RWPE2 (cell line): Measurements from ENCODE around the gene RNGTT.

ENCODE experiments used
- ATAC-seq: fragments of 200-7000 bp; cut with Tn5 transposase; 3 replicates; pipeline ENCODE4 v1.9.1; 2021; ENCODE audit warnings: low read depth
- DNase-seq: peaks from one replicate; pipeline ENCODE4 v3.0.0-alpha.2; 2020; ENCODE audit warnings: low spot score
- H3K27ac ChIP-seq: fragments of 450-650 bp; 2 replicates; pipeline ENCODE4 v1.5.1; 2017; ENCODE audit warnings: mild to moderate bottlenecking; ENCODE audit not compliant: poor library complexity, severe bottlenecking
- H3K27me3 ChIP-seq: fragments of 250-450 bp; sonication (Bioruptor Pico); 2 replicates; pipeline ENCODE4 v1.5.1; 2021; ENCODE audit warnings: mild to moderate bottlenecking, moderate library complexity; ENCODE audit not compliant: insufficient read depth, poor library complexity, severe bottlenecking
- H3K36me3 ChIP-seq: fragments of 250-450 bp; sonication (Bioruptor Pico); 2 replicates; pipeline ENCODE4 v1.5.1; 2020; ENCODE audit warnings: low read depth, mild to moderate bottlenecking, moderate library complexity
- H3K4me1 ChIP-seq: fragments of 250-450 bp; sonication (Bioruptor Pico); 2 replicates; pipeline ENCODE4 v1.5.1; 2021; ENCODE audit warnings: mild to moderate bottlenecking, moderate library complexity; ENCODE audit not compliant: insufficient read depth, poor library complexity, severe bottlenecking
- H3K4me3 ChIP-seq: fragments of 250-450 bp; sonication (Bioruptor Pico); 2 replicates; pipeline ENCODE4 v1.5.1; 2021; ENCODE audit warnings: mild to moderate bottlenecking, moderate library complexity; ENCODE audit not compliant: severe bottlenecking
- H3K9me3 ChIP-seq: fragments of 250-450 bp; sonication (Bioruptor Pico); 2 replicates; pipeline ENCODE4 v1.5.1; 2021; ENCODE audit warnings: mild to moderate bottlenecking, moderate library complexity; ENCODE audit not compliant: severe bottlenecking
- CTCF ChIP-seq: fragments of 450-650 bp; IDR thresholded peaks from one replicate; pipeline ENCODE4 v1.5.1; 2017; ENCODE audit warnings: mild to moderate bottlenecking, moderate library complexity; ENCODE audit not compliant: poor library complexity, severe bottlenecking

Gene RNGTT

GRCh38 chr6:88963139-88964090 lies at the start of gene RNGTT:
RNGTT (minus strand) TSS chr6:88963618; CDS start chr6:88963409, 209 bp downstream.
- Histone ChIP-seq H3K36me3 (peaks cover 8% of the 10 kb centered on the region; the same call in 1 of the 2 replicates), H3K27ac (peak within 1 kb of the TSS; percentile 45), H3K4me1 (no peaks in the 10 kb centered on the region), H3K4me3 (peak within 1 kb of the TSS; percentile 81), H3K9me3 (peaks cover 5% of the 10 kb centered on the region), H3K27me3 (no peaks in the 10 kb centered on the region)
- peak; percentile 99 for ATAC-seq
- no peak for TF ChIP-seq CTCF
- peak; percentile 98 for DNase-seq

GRCh38 chr6:89011436-89011835 lies 48.0 kb upstream of the RNGTT start:
- H3K4me1 ChIP-seq = no peaks in the 10 kb centered on the region
- no peak for ATAC-seq

GRCh38 chr6:89010825-89011224 lies 47.4 kb upstream of the RNGTT start:
- no peak for ATAC-seq
- Histone ChIP-seq H3K4me3 (no peak overlapping the region), H3K27ac (no peak overlapping the region), H3K4me1 (no peaks in the 10 kb centered on the region), H3K36me3 (no peaks in the 10 kb centered on the region), H3K9me3 (peaks cover 2% of the 10 kb centered on the region), H3K27me3 (no peaks in the 10 kb centered on the region)
- no peak for TF ChIP-seq CTCF
- DNase-seq = no peak

More at GRCh38 chr6:89011436-89011835, 48.0 kb upstream of the RNGTT start:
- Histone ChIP-seq H3K27me3 (no peaks in the 10 kb centered on the region), H3K36me3 (no peaks in the 10 kb centered on the region), H3K9me3 (peaks cover 2% of the 10 kb centered on the region), H3K27ac (no peak overlapping the region), H3K4me3 (no peak overlapping the region)
- no peak for DNase-seq
- TF ChIP-seq CTCF = no peak

- no peak overlapping the region for H3K4me3 ChIP-seq
- no peak overlapping the region for H3K27ac ChIP-seq
- no peak for TF ChIP-seq CTCF
- H3K4me1 ChIP-seq = no peaks in the 10 kb centered on the region
- H3K9me3 ChIP-seq = no peaks in the 10 kb centered on the region
- DNase-seq = no peak
- no peak for ATAC-seq
- H3K36me3 ChIP-seq = no peaks in the 10 kb centered on the region
- H3K27me3 ChIP-seq = no peaks in the 10 kb centered on the region
Observed at GRCh38 chr6:89009624-89010059, 46.2 kb upstream of the RNGTT start.

GRCh38 chr6:89008815-89009374 lies 45.5 kb upstream of the RNGTT start:
- Histone ChIP-seq H3K27me3 (no peaks in the 10 kb centered on the region), H3K4me1 (no peaks in the 10 kb centered on the region), H3K36me3 (no peaks in the 10 kb centered on the region), H3K4me3 (no peak overlapping the region), H3K27ac (no peak overlapping the region), H3K9me3 (no peaks in the 10 kb centered on the region)
- ATAC-seq (no peak), DNase-seq (no peak)
- no peak for TF ChIP-seq CTCF
